Loucy (cell line): ENCODE results near the gene SSBP3.
"Not testable (repeated sequence)": the region's sequence is repeated elsewhere in the genome, so short reads cannot be mapped to it uniquely, and the experiment has no call there.

ENCODE experiments used
- H2AFZ ChIP-seq: fragments of 200-600 bp; sonication (generic); 2 replicates; pipeline ENCODE4 v1.6.0; 2016; ENCODE audit warnings: antibody characterized with exemption, mild to moderate bottlenecking, low read length, moderate library complexity
- H3F3A ChIP-seq: fragments of 200-600 bp; 2 replicates; pipeline ENCODE4 v1.6.0; 2016; ENCODE audit warnings: antibody characterized with exemption, low read depth, mild to moderate bottlenecking
- H3K27me3 ChIP-seq: fragments of 200-600 bp; sonication (generic); 2 replicates; pipeline ENCODE4 v1.6.1; 2014; ENCODE audit warnings: low read length, mild to moderate bottlenecking; ENCODE audit not compliant: insufficient read depth, poor library complexity, severe bottlenecking
- H3K36me3 ChIP-seq: fragments of 200-600 bp; sonication (generic); 2 replicates; pipeline ENCODE4 v1.6.1; 2016; ENCODE audit warnings: low read length; ENCODE audit not compliant: insufficient read depth
- H3K4me1 ChIP-seq: fragments of 200-600 bp; sonication (generic); 2 replicates; pipeline ENCODE4 v1.5.1; 2014; ENCODE audit warnings: low read length, mild to moderate bottlenecking; ENCODE audit not compliant: insufficient read depth, poor library complexity, severe bottlenecking
- H3K4me2 ChIP-seq: fragments of 200-600 bp; sonication (generic); 2 replicates; pipeline ENCODE4 v1.6.0; 2014; ENCODE audit warnings: antibody characterized with exemption, low read length, low read depth, mild to moderate bottlenecking; ENCODE audit not compliant: poor library complexity, severe bottlenecking
- H3K4me3 ChIP-seq: fragments of 200-600 bp; sonication (generic); 2 replicates; pipeline ENCODE4 v1.5.1; 2014; ENCODE audit warnings: low read length, mild to moderate bottlenecking, mixed read lengths; ENCODE audit not compliant: poor library complexity, severe bottlenecking
- H3K79me2 ChIP-seq: fragments of 200-600 bp; sonication (generic); 2 replicates; pipeline ENCODE4 v1.6.1; 2014; ENCODE audit warnings: low read length; ENCODE audit not compliant: insufficient read depth
- H3K9ac ChIP-seq: fragments of 200-600 bp; sonication (generic); 2 replicates; pipeline ENCODE4 v1.6.0; 2014; ENCODE audit warnings: mild to moderate bottlenecking, low read depth, low read length, moderate library complexity; ENCODE audit not compliant: poor library complexity, severe bottlenecking
- H3K9me2 ChIP-seq: fragments of 200-600 bp; sonication (generic); replicated peaks from 2 replicates; pipeline ENCODE4 v1.6.1; 2016; ENCODE audit warnings: low read depth, low read length, mixed read lengths
- H3K9me3 ChIP-seq: fragments of 200-600 bp; sonication (generic); 2 replicates; pipeline ENCODE4 v1.6.1; 2014; ENCODE audit warnings: mild to moderate bottlenecking, antibody characterized with exemption, low read length, low read depth; ENCODE audit not compliant: insufficient read depth
- H4K20me1 ChIP-seq: fragments of 200-600 bp; sonication (generic); 2 replicates; pipeline ENCODE4 v1.6.0; 2014; ENCODE audit warnings: antibody characterized with exemption, low read length, mild to moderate bottlenecking; ENCODE audit not compliant: insufficient read depth, poor library complexity, severe bottlenecking
- EZH2phosphoT487 ChIP-seq: fragments of 200-600 bp; IDR thresholded peaks from 2 replicates; pipeline ENCODE4 v1.6.1; 2018; ENCODE audit warnings: antibody characterized with exemption, mild to moderate bottlenecking, moderate library complexity, borderline replicate concordance
- TF ChIP-seq, protein P1 (sequence below): fragments of 200-600 bp; sonication (generic); conservative IDR thresholded peaks from 2 replicates; pipeline ENCODE4 v1.5.1; 2014; ENCODE audit warnings: mild to moderate bottlenecking, antibody characterized with exemption, low read length

Gene SSBP3

DNA sequence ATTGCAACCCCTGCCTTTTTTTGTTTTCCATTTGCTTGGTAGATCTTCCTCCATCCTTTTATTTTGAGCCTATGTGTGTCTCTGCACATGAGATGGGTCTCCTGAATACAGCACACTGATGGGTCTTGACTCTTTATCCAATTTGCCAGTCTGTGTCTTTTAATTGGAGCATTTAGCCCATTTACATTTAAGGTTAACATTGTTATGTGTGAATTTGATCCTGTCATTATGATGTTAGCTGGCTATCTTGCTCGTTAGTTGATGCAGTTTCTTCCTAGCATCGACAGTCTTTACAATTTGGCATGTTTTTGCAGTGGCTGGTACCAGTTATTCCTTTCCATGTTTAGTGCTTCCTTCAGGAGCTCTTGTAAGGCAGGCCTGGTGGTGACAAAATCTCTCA, 40.9 kb upstream of the SSBP3 start:
- H3K9ac ChIP-seq, H4K20me1 ChIP-seq, H3K4me1 ChIP-seq, H3K9me2 ChIP-seq, H3K4me3 ChIP-seq, H2AFZ ChIP-seq, H3K4me2 ChIP-seq, H3K79me2 ChIP-seq, H3K9me3 ChIP-seq, H3K27me3 ChIP-seq, H3K36me3 ChIP-seq, H3F3A ChIP-seq: not testable (repeated sequence)

DNA sequence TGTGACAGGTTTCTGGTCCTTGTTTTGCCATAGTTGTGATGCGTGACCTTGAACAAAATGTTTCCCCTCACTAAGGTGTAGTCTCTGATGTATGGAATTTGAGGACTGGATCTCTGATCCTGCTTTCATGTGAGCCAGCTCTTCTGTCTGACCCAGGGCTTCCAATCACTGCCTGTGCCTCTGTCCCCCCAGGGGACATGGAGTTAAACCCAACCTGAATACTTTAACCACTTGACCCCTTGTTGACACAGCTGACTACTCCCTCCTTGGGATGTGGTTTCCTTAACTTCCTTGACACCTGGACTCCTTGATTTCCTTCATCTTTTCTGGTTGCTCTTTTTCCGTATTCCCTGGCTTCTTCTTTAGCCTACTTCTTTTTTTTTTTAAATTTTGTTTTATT, 36.0 kb upstream of the SSBP3 start:
- Histone ChIP-seq H3K9me3 (no peaks in the 10 kb centered on the region), H3K4me2 (no peak overlapping the region), H3K79me2 (no peaks in the 10 kb centered on the region), H3K9me2 (no peaks in the 10 kb centered on the region), H3F3A (no peaks in the 10 kb centered on the region), H3K9ac (no peak overlapping the region), H3K27me3 (no peaks in the 10 kb centered on the region), H3K36me3 (no peaks in the 10 kb centered on the region), H4K20me1 (no peaks in the 10 kb centered on the region), H2AFZ (no peak overlapping the region), H3K4me3 (no peak overlapping the region), H3K4me1 (no peaks in the 10 kb centered on the region)
- TF ChIP-seq, protein P1, sequence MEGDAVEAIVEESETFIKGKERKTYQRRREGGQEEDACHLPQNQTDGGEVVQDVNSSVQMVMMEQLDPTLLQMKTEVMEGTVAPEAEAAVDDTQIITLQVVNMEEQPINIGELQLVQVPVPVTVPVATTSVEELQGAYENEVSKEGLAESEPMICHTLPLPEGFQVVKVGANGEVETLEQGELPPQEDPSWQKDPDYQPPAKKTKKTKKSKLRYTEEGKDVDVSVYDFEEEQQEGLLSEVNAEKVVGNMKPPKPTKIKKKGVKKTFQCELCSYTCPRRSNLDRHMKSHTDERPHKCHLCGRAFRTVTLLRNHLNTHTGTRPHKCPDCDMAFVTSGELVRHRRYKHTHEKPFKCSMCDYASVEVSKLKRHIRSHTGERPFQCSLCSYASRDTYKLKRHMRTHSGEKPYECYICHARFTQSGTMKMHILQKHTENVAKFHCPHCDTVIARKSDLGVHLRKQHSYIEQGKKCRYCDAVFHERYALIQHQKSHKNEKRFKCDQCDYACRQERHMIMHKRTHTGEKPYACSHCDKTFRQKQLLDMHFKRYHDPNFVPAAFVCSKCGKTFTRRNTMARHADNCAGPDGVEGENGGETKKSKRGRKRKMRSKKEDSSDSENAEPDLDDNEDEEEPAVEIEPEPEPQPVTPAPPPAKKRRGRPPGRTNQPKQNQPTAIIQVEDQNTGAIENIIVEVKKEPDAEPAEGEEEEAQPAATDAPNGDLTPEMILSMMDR = no peak
- TF ChIP-seq EZH2phosphoT487 = no peak

DNA sequence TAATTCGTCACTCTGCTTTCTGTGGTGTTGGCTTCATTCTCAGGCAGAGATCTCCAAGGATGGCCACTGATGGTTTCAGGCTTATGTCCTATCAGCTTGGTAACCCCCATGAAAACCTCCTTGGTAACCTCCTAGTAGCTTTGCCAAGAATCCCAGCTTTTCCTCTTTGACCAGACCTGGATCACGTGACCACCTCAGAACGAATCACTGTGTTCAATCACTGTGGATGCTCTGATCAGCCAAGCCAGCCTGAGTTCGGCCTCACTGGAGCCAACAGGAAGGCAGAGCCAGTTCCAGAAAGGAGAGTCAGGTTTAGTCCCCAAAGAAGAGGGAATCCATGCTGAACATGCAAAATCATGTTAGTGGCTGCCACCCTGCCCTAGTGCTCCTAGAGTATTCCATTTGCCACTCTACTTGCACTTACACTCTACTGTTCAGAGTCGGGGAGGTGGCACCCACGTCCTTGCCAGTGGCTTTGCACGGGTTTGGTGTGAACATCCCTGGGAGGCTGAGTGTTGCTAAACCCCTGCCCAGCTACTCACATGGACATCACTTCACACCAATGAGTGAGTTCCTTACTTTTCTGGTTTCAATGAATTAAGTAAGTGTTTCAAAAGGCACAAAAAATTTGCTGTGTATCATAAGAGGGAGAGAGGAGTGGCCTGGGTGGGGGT, 33.5 kb upstream of the SSBP3 start:
- Histone ChIP-seq H3K9me3 (no peaks in the 10 kb centered on the region), H3K27me3 (no peaks in the 10 kb centered on the region), H3K4me2 (no peak overlapping the region), H3K79me2 (no peaks in the 10 kb centered on the region), H3K9ac (no peak overlapping the region), H3K9me2 (no peaks in the 10 kb centered on the region), H4K20me1 (no peaks in the 10 kb centered on the region), H3K4me3 (no peak overlapping the region), H3F3A (no peaks in the 10 kb centered on the region), H2AFZ (no peak overlapping the region), H3K36me3 (no peaks in the 10 kb centered on the region), H3K4me1 (no peaks in the 10 kb centered on the region)
- TF ChIP-seq, protein P1 = no peak
- TF ChIP-seq EZH2phosphoT487 = no peak

DNA sequence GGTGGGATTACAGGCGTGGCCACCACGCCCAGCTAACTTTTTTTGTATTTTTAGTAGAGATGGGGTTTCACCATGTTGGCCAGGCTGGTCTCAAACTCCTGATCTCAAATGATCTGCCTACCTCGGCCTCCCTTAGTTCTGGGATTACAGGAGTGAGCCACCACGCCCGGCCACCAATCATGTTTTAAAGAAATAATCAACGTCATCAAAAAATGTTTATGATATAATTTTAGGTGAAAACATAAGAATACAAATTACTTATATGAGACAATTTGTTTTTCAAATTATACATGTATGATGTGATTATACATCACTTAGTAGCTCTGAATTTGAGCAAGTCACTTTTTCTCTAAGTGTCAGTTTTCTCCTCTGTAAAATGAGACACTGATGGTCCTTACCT, 31.6 kb upstream of the SSBP3 start:
- H3K4me1 ChIP-seq = no peaks in the 10 kb centered on the region
- no peak overlapping the region for H3K9ac ChIP-seq
- H2AFZ ChIP-seq = no peak overlapping the region
- no peaks in the 10 kb centered on the region for H3K36me3 ChIP-seq
- no peaks in the 10 kb centered on the region for H4K20me1 ChIP-seq
- no peaks in the 10 kb centered on the region for H3K79me2 ChIP-seq
- no peaks in the 10 kb centered on the region for H3K27me3 ChIP-seq
- H3K4me3 ChIP-seq = no peak overlapping the region
- no peaks in the 10 kb centered on the region for H3F3A ChIP-seq
- TF ChIP-seq, protein P1 = no peak
- no peak for TF ChIP-seq EZH2phosphoT487
- H3K9me3 ChIP-seq = no peaks in the 10 kb centered on the region
- H3K9me2 ChIP-seq = no peaks in the 10 kb centered on the region
- H3K4me2 ChIP-seq = no peak overlapping the region
